GM10847 (cell line): ENCODE measurements around the gene NXF2B.
"Not testable (repeated sequence)": the region's sequence is repeated elsewhere in the genome, so short reads cannot be mapped to it uniquely, and the experiment has no call there.

Source experiments
- POLR2A ChIP-seq: IDR thresholded peaks from 2 replicates; pipeline ENCODE4 v1.6.1; 2011; ENCODE audit not compliant: insufficient read length; ENCODE audit errors: extremely low read depth

NXF2B gene, protein sequence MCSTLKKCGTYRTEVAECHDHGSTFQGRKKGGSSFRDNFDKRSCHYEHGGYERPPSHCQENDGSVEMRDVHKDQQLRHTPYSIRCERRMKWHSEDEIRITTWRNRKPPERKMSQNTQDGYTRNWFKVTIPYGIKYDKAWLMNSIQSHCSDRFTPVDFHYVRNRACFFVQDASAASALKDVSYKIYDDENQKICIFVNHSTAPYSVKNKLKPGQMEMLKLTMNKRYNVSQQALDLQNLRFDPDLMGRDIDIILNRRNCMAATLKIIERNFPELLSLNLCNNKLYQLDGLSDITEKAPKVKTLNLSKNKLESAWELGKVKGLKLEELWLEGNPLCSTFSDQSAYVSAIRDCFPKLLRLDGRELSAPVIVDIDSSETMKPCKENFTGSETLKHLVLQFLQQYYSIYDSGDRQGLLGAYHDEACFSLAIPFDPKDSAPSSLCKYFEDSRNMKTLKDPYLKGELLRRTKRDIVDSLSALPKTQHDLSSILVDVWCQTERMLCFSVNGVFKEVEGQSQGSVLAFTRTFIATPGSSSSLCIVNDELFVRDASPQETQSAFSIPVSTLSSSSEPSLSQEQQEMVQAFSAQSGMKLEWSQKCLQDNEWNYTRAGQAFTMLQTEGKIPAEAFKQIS

DNA sequence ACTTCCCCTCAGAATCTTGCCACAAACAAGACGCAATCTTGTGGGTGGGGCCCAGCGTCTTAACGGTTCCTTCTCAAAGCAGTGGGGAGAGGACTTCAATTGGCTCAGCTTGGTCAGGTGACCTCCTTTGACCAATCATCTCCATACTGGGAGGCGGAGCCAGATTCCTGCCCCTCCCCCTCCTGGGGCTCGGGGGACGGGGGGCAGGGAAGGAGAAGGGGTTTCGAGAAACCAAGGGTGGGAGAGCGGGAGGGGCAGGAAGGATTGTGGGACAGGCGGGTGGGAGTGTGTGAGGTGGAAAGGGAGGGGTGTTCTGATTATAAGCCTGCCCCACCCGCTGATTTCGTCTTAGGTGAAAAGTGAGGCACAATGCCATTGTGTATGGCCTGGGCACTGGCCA, at the start of gene NXF2B:
NXF2B (minus strand) TSS at position 101 of the 400 bp plus-strand sequence. CDS start 59,972 bp downstream, outside the sequence.
- not testable (repeated sequence) for TF ChIP-seq POLR2A

DNA sequence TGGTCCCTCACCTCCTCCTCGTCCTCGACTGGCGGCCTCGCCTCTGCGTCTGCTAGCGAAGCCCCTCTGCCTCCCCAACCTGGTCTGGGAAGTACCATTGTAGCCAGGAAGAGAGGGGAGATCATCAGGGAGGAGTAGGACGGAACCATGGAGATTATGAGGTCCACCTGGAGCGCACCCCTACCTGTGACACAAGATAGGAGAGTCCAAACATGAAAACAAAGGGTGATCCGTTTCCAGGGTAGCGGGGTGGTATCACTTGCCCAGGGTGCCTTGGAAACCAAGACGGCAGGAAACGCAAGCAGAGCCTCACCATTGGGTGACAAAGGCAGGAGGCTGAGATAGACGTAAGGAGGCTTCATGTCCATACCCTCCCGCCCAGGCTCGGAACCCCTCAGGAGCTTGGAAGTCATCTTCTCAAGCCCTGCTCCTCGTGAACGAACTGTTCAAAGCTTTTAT, 32.0 kb upstream of the NXF2B start, which contains the start of gene TCP11X2:
TCP11X2 (minus strand) TSS at position 51 of the 459 bp plus-strand sequence.
- not testable (repeated sequence) for TF ChIP-seq POLR2A

DNA sequence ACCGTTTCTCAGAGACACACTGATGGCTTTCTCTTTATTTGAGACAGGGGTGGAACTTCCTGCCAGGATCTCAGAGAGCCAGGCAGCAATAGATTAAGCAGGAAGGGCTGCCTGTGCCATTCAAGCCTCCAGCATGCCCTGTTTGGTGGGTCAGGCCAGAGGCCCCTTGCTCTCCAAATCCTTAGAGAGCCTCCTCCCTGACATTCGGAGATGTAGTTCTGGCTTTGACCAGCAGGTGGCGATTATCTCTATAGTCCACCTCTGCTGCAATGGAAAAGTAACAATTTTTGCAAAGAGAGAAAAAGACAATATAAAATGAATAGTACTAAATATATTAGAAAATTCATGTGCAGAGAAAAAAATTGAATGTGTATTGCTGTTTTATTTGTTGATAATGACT, 93.9 kb downstream of the NXF2B start:
- no peak for TF ChIP-seq POLR2A

DNA sequence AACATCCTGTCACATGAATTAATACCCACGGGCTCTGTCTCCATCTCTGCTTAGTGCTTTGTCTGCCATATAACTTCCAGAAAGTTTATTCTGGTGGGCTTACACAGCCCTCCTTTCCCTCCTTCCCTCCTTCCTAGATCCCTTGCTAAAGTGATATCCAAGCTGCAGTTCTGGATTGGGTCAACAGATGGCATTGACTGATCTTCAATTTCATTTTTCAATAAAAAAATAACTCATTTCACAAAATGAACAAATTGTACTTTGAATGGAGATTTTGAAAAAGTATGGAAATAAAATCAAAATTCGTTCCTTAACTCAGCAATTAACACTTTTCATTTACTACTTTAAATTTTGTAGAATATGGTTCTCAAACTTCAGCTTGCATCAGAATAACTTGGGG, 97.9 kb downstream of the NXF2B start:
- TF ChIP-seq POLR2A = no peak

DNA sequence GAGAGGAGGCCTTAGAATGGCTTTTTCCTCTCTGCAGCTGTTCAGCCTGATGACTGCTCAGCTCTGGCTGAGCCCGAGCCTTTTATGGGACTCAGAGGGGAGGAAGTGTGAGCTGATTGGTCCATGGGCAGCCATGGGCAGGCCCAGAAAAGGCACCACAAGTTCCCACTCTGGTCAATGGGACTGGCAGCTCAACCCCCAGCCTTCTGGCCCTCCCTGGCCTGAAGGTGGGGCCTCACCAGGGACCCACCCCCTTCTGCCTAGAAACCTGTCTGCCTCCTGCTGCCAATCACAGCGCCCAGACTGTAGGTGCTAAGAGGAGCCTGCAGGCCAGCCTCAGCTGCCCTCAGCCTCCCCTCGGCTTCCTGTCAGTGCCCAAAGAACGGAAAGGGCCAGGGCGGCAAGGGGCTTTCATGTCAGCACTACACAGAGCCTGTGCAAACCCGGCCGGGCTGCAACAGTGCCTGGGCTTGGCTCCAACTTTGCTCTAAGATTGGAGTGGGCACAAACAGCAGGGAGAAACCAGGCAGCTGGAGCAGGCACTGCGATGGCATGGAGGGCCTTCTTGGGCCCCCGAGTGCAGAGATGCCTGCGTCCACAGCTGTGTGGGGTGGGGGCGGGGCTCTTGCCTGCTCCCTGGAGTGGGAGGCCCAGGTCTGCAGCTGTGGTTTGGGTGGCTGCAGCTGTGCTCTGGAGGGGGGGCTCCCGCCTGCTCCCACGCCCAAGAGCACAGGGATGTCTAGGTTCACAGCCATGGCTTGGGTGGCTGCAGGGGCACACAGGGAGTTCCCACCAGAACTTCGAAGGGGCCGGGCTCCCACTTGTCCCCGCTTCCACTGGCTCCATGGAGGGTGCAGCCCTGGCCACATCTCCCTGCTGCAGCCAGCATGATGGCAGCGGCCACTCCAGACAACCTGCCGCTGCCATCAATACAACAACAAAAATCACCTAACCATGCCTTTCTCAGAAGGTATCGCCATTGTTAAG, 100.2 kb downstream of the NXF2B start:
- no peak for TF ChIP-seq POLR2A

DNA sequence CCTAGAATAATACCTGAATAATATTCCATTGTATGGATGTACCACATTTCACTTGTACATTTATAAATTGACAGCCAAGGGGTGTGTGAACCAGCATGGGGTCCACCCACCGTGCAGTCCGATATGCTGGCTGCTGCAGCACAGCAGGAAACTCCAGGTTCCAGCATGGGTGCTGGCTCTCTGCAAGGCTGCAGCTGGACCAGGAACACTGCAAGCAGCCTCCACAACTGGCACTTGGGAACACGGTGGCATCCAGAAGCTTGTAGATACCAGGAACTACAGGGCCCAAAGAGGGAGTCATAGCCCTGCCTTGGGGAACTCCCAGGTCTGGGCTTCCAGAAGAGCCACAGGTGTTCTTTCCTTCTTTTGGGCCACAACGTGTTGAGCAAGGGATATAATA, 101.6 kb downstream of the NXF2B start:
- TF ChIP-seq POLR2A = no peak
